ENCODE results near the gene TPRG1L. TPM values are rescaled to one million over a fixed set of nuclear protein-coding genes. Genes with fewer than 3 reads are reported as not detected.

The TPRG1L gene
- total RNA-seq, 1 experiment from 2014 or later = 21.9 TPM

- TF ChIP-seq, protein P1, sequence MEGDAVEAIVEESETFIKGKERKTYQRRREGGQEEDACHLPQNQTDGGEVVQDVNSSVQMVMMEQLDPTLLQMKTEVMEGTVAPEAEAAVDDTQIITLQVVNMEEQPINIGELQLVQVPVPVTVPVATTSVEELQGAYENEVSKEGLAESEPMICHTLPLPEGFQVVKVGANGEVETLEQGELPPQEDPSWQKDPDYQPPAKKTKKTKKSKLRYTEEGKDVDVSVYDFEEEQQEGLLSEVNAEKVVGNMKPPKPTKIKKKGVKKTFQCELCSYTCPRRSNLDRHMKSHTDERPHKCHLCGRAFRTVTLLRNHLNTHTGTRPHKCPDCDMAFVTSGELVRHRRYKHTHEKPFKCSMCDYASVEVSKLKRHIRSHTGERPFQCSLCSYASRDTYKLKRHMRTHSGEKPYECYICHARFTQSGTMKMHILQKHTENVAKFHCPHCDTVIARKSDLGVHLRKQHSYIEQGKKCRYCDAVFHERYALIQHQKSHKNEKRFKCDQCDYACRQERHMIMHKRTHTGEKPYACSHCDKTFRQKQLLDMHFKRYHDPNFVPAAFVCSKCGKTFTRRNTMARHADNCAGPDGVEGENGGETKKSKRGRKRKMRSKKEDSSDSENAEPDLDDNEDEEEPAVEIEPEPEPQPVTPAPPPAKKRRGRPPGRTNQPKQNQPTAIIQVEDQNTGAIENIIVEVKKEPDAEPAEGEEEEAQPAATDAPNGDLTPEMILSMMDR (IDR thresholded peaks at IDR 0.05; ENCODE audit: unreplicated experiment) = no peak
- peak overlapping the region; percentile 98 for H3K4me3 Mint-ChIP-seq (ENCODE audit: unreplicated experiment)
- H3K27ac Mint-ChIP-seq (ENCODE audit: low read depth, unreplicated experiment) = peak overlapping the region; percentile 87
- no peaks in the 10 kb centered on the region for H3K27me3 Mint-ChIP-seq (ENCODE audit: insufficient read depth, unreplicated experiment)
- ChIA-PET POLR2A (interaction anchor here (0.6 to 2.3 kb wide), 16 partner anchors 9 to 182 kb away, joined by 3 to 10 read pairs (median 4); partner anchors contain the start of gene WRAP73), CTCF (interaction anchor here (0.5 to 6.7 kb wide), 15 partner anchors 9 to 336 kb away, joined by 3 to 84 read pairs (median 4); no protein-coding TSS in a partner anchor)
- H3K9me3 Mint-ChIP-seq (ENCODE audit: unreplicated experiment) = no peaks in the 10 kb centered on the region
- H3K36me3 Mint-ChIP-seq (ENCODE audit: insufficient read depth, unreplicated experiment) = peaks cover 23% of the 10 kb centered on the region
- intact Hi-C loops (cut with micrococcal nuclease) = loop anchor here (5.0 kb wide), 1 partner anchor 174 kb away; the partner anchor contains the start of gene LRRC47
- no peak for DNase-seq (ENCODE audit: unreplicated experiment)
- H3K4me1 Mint-ChIP-seq (ENCODE audit: insufficient read depth, unreplicated experiment) = peaks cover 33% of the 10 kb centered on the region
- BruUV-seq (replicated peaks) = no TSS peak
Observed at GRCh38 chr1:3623441-3624199, 1.2 kb upstream of the TPRG1L start.

- peak overlapping the region; percentile 98 for H3K4me3 Mint-ChIP-seq (ENCODE audit: unreplicated experiment)
- H3K36me3 Mint-ChIP-seq (ENCODE audit: insufficient read depth, unreplicated experiment) = peaks cover 37% of the 10 kb centered on the region
- H3K27ac Mint-ChIP-seq (ENCODE audit: low read depth, unreplicated experiment) = peak overlapping the region; percentile 87
- CTCF ChIA-PET = interaction anchor here (1.4 to 1.6 kb wide), 2 partner anchors 99 to 172 kb away, joined by 5 read pairs; no protein-coding TSS in a partner anchor
- peaks cover 32% of the 10 kb centered on the region for H3K4me1 Mint-ChIP-seq (ENCODE audit: insufficient read depth, unreplicated experiment)
- intact Hi-C loops (cut with micrococcal nuclease) = no loop called here
- H3K27me3 Mint-ChIP-seq (ENCODE audit: insufficient read depth, unreplicated experiment) = no peaks in the 10 kb centered on the region
- DNase-seq (ENCODE audit: unreplicated experiment) = no peak
- TF ChIP-seq, protein P1 (IDR thresholded peaks at IDR 0.05; ENCODE audit: unreplicated experiment) = no peak
- no peaks in the 10 kb centered on the region for H3K9me3 Mint-ChIP-seq (ENCODE audit: unreplicated experiment)
- BruUV-seq (replicated peaks) = no TSS peak
- POLR2A ChIA-PET = interaction anchor here (0.7 to 1.0 kb wide), 3 partner anchors 10 to 172 kb away, joined by 3 to 5 read pairs (median 3); no protein-coding TSS in a partner anchor
Observed at GRCh38 chr1:3625151-3625907, 514 bp downstream of the TPRG1L start.

DNA sequence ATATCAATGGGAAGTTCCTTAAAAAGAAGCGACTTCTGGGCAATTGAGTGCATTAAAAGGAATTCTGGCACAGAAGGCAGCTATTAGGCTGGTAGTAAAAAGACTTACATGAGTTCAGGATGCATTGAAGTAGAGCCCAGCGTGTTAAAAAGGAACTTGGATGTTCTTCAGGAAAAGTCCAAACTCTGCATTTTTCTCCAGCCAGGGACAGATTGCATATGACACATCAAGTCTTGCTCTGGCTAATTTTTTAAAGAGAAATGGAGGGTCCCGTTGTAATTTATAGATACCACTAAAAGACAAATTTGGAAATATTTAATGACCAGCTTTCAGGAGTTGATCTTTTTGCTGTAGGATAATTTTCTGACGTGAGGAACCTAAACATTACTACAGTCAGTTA, 1.2 kb downstream of the TPRG1L start:
- TF ChIP-seq, protein P1 (IDR thresholded peaks at IDR 0.05; ENCODE audit: unreplicated experiment) = no peak
- Mint-ChIP-seq H3K4me3 (ENCODE audit: unreplicated experiment) (peak overlapping the region; percentile 98), H3K27ac (ENCODE audit: low read depth, unreplicated experiment) (no peak overlapping the region), H3K9me3 (ENCODE audit: unreplicated experiment) (no peaks in the 10 kb centered on the region), H3K4me1 (ENCODE audit: insufficient read depth, unreplicated experiment) (peaks cover 27% of the 10 kb centered on the region), H3K36me3 (ENCODE audit: insufficient read depth, unreplicated experiment) (peaks cover 40% of the 10 kb centered on the region), H3K27me3 (ENCODE audit: insufficient read depth, unreplicated experiment) (no peaks in the 10 kb centered on the region)
- no peak for DNase-seq (ENCODE audit: unreplicated experiment)
- ChIA-PET CTCF (interaction anchor here (0.6 to 1.6 kb wide), 8 partner anchors 13 to 172 kb away, joined by 3 to 5 read pairs (median 4); no protein-coding TSS in a partner anchor), POLR2A (interaction anchor here (0.7 to 1.0 kb wide), 3 partner anchors 9 to 172 kb away, joined by 3 to 5 read pairs (median 3); no protein-coding TSS in a partner anchor)
- no TSS peak for BruUV-seq (replicated peaks)
- intact Hi-C loops (cut with micrococcal nuclease) = no loop called here

All from MCF 10A (cell line).